Measurements from ENCODE around the gene DHH.

Gene DHH

GRCh38 chr12:49040364-49040855 is 54.2 kb downstream of the DHH start:
- Histone ChIP-seq H3K9me3 (ENCODE audit: control insufficient read depth, low read length) (no peaks in the 10 kb centered on the region), H3K36me3 (ENCODE audit: control insufficient read depth, insufficient read depth, low read length) (peaks cover 77% of the 10 kb centered on the region), H3K27me3 (ENCODE audit: control insufficient read depth, insufficient read depth, low read length, poor library complexity, severe bottlenecking) (no peaks in the 10 kb centered on the region), H3K4me1 (ENCODE audit: control insufficient read depth, insufficient read depth, low read length) (no peaks in the 10 kb centered on the region), H3K27ac (ENCODE audit: insufficient read depth, low read depth, low read length, poor library complexity, severe bottlenecking) (no peak overlapping the region), H3K4me3 (ENCODE audit: insufficient read depth, low read depth, low read length) (no peak overlapping the region)
- WGBS, 2 experiments, result 97% methylated on average over 14 of the region's 14 CpGs

- Histone ChIP-seq H3K36me3 (ENCODE audit: control insufficient read depth, insufficient read depth, low read length) (peaks cover 73% of the 10 kb centered on the region), H3K4me3 (ENCODE audit: insufficient read depth, low read depth, low read length) (no peak overlapping the region), H3K9me3 (ENCODE audit: control insufficient read depth, low read length) (no peaks in the 10 kb centered on the region), H3K27me3 (ENCODE audit: control insufficient read depth, insufficient read depth, low read length, poor library complexity, severe bottlenecking) (no peaks in the 10 kb centered on the region), H3K27ac (ENCODE audit: insufficient read depth, low read depth, low read length, poor library complexity, severe bottlenecking) (no peak overlapping the region), H3K4me1 (ENCODE audit: control insufficient read depth, insufficient read depth, low read length) (no peaks in the 10 kb centered on the region)
- 95 to 96% methylated on average over 30 of the region's 30 CpGs for WGBS, 2 experiments
These were observed 54.9 kb downstream of the DHH start for GRCh38 chr12:49039421-49040363.

GRCh38 chr12:49038291-49038955 is 56.2 kb downstream of the DHH start:
- Histone ChIP-seq H3K4me3 (ENCODE audit: insufficient read depth, low read depth, low read length) (no peak overlapping the region), H3K27ac (ENCODE audit: insufficient read depth, low read depth, low read length, poor library complexity, severe bottlenecking) (no peak overlapping the region), H3K36me3 (ENCODE audit: control insufficient read depth, insufficient read depth, low read length) (peaks cover 78% of the 10 kb centered on the region), H3K9me3 (ENCODE audit: control insufficient read depth, low read length) (no peaks in the 10 kb centered on the region), H3K27me3 (ENCODE audit: control insufficient read depth, insufficient read depth, low read length, poor library complexity, severe bottlenecking) (no peaks in the 10 kb centered on the region), H3K4me1 (ENCODE audit: control insufficient read depth, insufficient read depth, low read length) (no peaks in the 10 kb centered on the region)
- WGBS, 2 experiments, result 96% methylated on average over 20 of the region's 20 CpGs

GRCh38 chr12:49037947-49038237 is 56.7 kb downstream of the DHH start:
- Histone ChIP-seq H3K36me3 (ENCODE audit: control insufficient read depth, insufficient read depth, low read length) (peaks cover 77% of the 10 kb centered on the region), H3K4me1 (ENCODE audit: control insufficient read depth, insufficient read depth, low read length) (no peaks in the 10 kb centered on the region), H3K27me3 (ENCODE audit: control insufficient read depth, insufficient read depth, low read length, poor library complexity, severe bottlenecking) (no peaks in the 10 kb centered on the region), H3K27ac (ENCODE audit: insufficient read depth, low read depth, low read length, poor library complexity, severe bottlenecking) (no peak overlapping the region), H3K4me3 (ENCODE audit: insufficient read depth, low read depth, low read length) (no peak overlapping the region), H3K9me3 (ENCODE audit: control insufficient read depth, low read length) (no peaks in the 10 kb centered on the region)
- WGBS, 2 experiments, result 93 to 94% methylated on average over 7 of the region's 7 CpGs

- Histone ChIP-seq H3K4me3 (ENCODE audit: insufficient read depth, low read depth, low read length) (no peak overlapping the region), H3K36me3 (ENCODE audit: control insufficient read depth, insufficient read depth, low read length) (peaks cover 77% of the 10 kb centered on the region), H3K27ac (ENCODE audit: insufficient read depth, low read depth, low read length, poor library complexity, severe bottlenecking) (no peak overlapping the region), H3K9me3 (ENCODE audit: control insufficient read depth, low read length) (no peaks in the 10 kb centered on the region), H3K4me1 (ENCODE audit: control insufficient read depth, insufficient read depth, low read length) (no peaks in the 10 kb centered on the region), H3K27me3 (ENCODE audit: control insufficient read depth, insufficient read depth, low read length, poor library complexity, severe bottlenecking) (no peaks in the 10 kb centered on the region)
- WGBS, 2 experiments, result 95 to 97% methylated on average over 9 of the region's 9 CpGs
These were observed 57.3 kb downstream of the DHH start for GRCh38 chr12:49037111-49037946.

Data from ectodermal cell (in vitro differentiated cells).